WI38 (cell line): ENCODE data around the gene ST6GALNAC3.

ENCODE experiments used
- H3K4me3 ChIP-seq: 2 replicates; pipeline ENCODE4 v1.5.1; 2011; ENCODE audit warnings: low read depth, mild to moderate bottlenecking, control low read depth, low read length
- TF ChIP-seq, protein P1 (sequence below): IDR thresholded peaks from 2 replicates; pipeline ENCODE4 v1.5.1; 2012; ENCODE audit warnings: low read depth, mild to moderate bottlenecking, control low read depth, low read length

The ST6GALNAC3 gene

DNA sequence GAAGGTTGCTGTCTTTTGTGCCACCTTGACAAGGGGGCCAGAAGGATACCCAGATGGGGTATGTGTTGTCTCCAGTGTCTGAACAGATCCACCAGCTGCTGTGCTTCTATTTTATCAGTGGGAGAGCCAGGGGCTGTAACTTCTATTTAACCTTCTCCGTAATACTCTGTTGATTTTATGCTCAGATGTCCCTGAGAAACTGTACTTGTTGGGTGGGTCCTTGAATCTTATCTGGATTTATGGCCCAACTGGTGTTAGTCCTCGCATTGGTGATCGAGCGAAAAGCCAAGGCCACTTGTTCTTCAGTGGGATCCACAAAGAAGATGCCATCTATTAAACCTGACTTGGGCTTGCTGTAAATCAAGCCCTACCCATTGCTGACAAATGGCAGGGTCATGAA lies 56.4 kb downstream of the ST6GALNAC3 start:
- no peak overlapping the region for H3K4me3 ChIP-seq
- TF ChIP-seq, protein P1, sequence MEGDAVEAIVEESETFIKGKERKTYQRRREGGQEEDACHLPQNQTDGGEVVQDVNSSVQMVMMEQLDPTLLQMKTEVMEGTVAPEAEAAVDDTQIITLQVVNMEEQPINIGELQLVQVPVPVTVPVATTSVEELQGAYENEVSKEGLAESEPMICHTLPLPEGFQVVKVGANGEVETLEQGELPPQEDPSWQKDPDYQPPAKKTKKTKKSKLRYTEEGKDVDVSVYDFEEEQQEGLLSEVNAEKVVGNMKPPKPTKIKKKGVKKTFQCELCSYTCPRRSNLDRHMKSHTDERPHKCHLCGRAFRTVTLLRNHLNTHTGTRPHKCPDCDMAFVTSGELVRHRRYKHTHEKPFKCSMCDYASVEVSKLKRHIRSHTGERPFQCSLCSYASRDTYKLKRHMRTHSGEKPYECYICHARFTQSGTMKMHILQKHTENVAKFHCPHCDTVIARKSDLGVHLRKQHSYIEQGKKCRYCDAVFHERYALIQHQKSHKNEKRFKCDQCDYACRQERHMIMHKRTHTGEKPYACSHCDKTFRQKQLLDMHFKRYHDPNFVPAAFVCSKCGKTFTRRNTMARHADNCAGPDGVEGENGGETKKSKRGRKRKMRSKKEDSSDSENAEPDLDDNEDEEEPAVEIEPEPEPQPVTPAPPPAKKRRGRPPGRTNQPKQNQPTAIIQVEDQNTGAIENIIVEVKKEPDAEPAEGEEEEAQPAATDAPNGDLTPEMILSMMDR = no peak

DNA sequence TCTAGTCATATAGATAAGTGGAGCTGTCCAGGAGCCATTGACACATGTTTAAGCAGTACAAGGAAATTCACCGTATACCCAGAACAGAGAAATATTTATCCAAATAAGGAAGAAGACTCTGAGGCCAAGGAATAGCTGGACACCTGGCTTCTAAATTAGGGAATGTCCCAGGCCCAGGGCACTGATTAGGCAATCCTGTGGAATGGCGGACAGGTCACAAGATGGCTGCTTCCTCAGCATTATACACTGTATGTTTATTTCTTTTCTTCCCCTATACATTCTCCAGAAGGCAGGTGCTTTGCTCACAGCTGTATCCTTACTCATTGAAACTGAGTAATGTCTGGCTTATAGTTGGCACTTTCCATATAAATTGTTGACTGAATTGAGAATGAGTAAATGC lies 59.4 kb downstream of the ST6GALNAC3 start:
- H3K4me3 ChIP-seq = no peak overlapping the region
- TF ChIP-seq, protein P1 = no peak

DNA sequence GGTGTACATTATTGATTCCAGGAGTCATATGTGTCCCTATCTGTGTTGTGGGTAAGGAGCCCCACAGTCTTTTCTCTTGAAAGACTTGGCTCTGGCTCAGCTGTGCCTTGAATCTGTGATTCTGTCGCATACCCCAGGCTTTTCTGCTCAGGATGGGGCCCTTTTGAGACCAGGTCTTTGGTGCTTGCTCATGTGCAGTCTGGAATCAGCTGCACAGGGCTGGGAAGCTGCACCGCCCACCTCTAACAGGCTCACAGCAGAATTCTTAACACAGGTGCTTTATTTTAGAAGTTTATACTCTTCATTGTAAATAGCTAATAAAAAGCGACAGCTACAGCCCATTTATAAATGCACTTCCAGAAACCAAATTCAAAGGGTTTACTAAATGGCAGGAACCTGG lies 61.3 kb downstream of the ST6GALNAC3 start:
- H3K4me3 ChIP-seq = no peak overlapping the region
- TF ChIP-seq, protein P1 = no peak

DNA sequence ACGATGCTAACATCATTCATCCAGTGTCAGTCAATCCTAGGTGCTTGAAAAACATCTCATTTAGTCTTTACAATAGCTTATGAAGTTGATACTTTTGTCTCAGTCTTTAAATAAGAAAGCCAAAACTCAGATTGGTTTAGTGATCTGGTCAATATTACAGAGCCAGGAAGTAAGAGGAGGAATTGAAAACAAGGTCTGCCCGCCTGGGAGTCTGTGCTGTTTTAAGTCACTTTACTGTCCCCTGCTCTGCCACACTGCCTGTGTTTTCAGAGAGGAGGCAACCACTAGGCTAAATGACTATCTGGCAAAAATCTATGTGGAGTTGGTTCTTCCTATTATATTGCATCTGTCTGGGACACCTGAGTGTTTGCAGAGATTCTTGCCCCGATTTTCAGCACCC lies 62.3 kb downstream of the ST6GALNAC3 start:
- TF ChIP-seq, protein P1 = no peak
- no peak overlapping the region for H3K4me3 ChIP-seq

DNA sequence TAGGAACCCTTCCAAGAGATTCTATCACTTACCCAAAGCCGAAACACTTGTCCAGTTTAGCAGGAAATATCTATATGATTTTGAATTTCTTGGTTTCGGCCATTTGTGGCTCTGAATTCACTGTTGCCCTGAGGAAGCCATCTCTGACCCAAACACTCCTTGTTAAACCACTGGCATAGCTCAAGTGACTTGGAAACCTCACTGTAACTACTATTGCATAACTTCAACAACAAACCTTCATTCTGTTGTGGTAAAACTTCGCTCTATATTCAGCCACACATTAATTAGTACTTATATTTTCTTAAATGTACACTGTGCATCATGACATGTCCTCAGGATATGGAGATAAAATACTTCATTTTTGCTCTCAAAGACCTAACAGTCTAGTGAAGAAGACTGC lies 63.2 kb downstream of the ST6GALNAC3 start:
- H3K4me3 ChIP-seq = no peak overlapping the region
- TF ChIP-seq, protein P1 = no peak

DNA sequence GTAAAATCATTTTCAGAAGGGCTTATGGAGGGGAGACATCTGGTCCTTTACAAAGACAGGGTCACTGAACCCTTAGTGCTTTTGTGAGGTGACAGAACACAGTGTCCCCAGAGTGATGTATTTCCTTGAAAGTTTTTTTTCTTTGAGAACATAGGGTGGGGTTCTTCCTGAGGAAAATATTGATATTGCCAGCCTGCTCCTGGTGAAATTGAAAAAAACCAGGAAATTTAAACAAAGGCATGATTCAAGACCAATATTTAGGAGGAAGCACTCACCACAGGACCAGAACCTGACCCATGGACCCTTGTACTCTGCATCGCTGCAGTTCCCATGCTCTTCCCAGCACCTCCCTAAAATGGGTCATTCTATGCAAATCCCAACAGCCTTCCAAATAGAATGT lies 63.7 kb downstream of the ST6GALNAC3 start:
- H3K4me3 ChIP-seq = no peak overlapping the region
- TF ChIP-seq, protein P1 = no peak

DNA sequence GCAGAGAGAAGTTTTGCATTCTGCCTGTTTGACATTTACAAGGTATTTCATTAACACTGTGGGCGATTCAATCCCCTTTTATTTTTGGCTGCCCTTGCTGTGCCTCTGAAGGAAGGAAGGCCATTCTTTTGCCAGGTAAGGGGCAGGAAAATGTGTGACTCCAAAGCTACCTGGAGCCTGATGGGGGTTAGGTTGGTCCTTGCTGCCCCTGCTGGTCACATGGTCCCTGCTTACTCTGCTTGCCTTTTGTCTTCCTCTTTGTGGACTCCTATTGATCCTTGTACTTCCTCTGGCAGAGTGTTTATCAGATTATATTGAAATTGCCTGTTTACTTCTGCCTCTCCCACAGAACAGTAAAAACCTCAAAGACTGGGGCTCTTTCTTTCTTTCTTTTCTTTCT lies 65.7 kb downstream of the ST6GALNAC3 start:
- TF ChIP-seq, protein P1 = no peak
- no peak overlapping the region for H3K4me3 ChIP-seq
